ENCODE measurements around the gene ANKRD6. TPM values are rescaled to one million over a fixed set of nuclear protein-coding genes. Genes with fewer than 3 reads are reported as not detected.

The ANKRD6 gene
- total RNA-seq, 4 donors from 2014 or later: 0.57 to 11.6 (median 3.0) TPM

DNA sequence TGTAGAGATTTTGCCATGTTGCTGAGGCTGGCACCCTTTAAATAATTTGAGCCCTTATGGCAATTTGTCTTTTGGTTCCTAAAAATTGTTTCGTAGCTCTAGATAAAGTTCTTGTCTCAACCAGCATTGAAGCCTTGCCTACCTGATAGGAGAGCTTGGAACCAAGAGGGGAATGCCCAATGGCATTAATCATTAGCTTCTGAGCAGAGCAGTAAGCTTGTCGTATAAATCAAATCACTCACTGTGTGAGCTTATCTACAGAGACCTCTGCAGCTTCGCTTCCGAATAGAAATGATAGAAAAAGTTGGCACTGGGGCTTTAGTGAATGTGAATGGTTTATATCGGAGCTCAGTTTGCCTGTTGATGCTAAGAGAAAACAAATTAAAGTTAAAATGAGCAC is 10.7 kb downstream of the ANKRD6 start:
- H3K36me3 ChIP-seq: no peaks in the 10 kb centered on the region
- no peaks in the 10 kb centered on the region for H3K4me1 ChIP-seq
- H3K4me3 ChIP-seq: no peak overlapping the region
- H3K27me3 ChIP-seq: no peaks in the 10 kb centered on the region
- H3K9me3 ChIP-seq: no peaks in the 10 kb centered on the region
- TF ChIP-seq, protein P1, sequence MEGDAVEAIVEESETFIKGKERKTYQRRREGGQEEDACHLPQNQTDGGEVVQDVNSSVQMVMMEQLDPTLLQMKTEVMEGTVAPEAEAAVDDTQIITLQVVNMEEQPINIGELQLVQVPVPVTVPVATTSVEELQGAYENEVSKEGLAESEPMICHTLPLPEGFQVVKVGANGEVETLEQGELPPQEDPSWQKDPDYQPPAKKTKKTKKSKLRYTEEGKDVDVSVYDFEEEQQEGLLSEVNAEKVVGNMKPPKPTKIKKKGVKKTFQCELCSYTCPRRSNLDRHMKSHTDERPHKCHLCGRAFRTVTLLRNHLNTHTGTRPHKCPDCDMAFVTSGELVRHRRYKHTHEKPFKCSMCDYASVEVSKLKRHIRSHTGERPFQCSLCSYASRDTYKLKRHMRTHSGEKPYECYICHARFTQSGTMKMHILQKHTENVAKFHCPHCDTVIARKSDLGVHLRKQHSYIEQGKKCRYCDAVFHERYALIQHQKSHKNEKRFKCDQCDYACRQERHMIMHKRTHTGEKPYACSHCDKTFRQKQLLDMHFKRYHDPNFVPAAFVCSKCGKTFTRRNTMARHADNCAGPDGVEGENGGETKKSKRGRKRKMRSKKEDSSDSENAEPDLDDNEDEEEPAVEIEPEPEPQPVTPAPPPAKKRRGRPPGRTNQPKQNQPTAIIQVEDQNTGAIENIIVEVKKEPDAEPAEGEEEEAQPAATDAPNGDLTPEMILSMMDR (IDR thresholded peaks at IDR 0.05): no peak
- no peak for TF ChIP-seq POLR2A (IDR thresholded peaks at IDR 0.05)
- no peak overlapping the region for H3K27ac ChIP-seq
- DNase-seq: no peak

DNA sequence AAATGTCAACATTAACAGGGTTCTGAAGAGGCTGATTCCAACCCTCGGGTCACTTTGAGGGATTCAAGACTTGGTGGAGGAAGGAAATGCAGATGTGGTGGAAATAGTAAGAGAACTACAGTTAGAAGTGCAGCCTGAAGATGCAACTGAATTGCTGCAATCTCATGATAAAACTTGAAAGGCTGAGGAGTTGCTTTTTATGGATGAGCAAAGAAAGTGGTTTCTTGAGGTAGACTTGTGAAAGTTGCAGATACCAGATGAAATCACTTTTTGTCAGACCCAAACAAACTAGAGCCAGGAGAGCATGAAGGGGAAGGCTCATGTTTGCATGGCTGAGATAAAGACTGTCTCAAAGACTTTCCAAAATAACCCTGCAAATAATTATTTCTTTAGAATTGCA is 16.2 kb downstream of the ANKRD6 start:
- Histone ChIP-seq H3K4me3 (no peak overlapping the region), H3K27me3 (no peaks in the 10 kb centered on the region), H3K4me1 (no peaks in the 10 kb centered on the region), H3K9me3 (no peaks in the 10 kb centered on the region), H3K27ac (no peak overlapping the region), H3K36me3 (no peaks in the 10 kb centered on the region)
- no peak for DNase-seq
- TF ChIP-seq, protein P1 (IDR thresholded peaks at IDR 0.05): no peak
- TF ChIP-seq POLR2A (IDR thresholded peaks at IDR 0.05): no peak

DNA sequence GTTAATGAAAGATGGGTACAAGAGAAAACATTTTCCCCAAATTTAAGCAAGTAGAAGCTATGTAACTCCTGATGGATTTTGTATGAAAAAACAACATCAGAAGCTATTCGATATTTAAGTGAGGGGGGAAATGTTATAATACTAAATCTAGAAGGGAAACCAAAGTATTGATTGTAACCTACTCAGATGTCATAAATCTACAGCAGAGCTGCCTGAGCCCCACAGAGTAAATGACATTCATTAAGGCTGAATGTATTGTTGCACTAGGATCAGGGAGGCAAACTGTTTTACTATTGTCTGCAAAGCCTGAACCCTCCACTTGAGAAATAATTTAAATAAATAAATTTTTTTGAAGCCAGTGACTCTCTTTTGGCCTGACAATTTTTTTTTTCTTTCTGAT is 19.3 kb downstream of the ANKRD6 start:
- Histone ChIP-seq H3K27ac (no peak overlapping the region), H3K27me3 (no peaks in the 10 kb centered on the region), H3K4me1 (no peaks in the 10 kb centered on the region), H3K9me3 (no peaks in the 10 kb centered on the region), H3K36me3 (no peaks in the 10 kb centered on the region), H3K4me3 (no peak overlapping the region)
- TF ChIP-seq POLR2A (IDR thresholded peaks at IDR 0.05): no peak
- TF ChIP-seq, protein P1 (IDR thresholded peaks at IDR 0.05): no peak
- no peak for DNase-seq

GRCh38 chr6:89454300-89454699 is 21.3 kb downstream of the ANKRD6 start:
- no peak for DNase-seq
- no peaks in the 10 kb centered on the region for H3K36me3 ChIP-seq
- TF ChIP-seq, protein P1 (IDR thresholded peaks at IDR 0.05): no peak
- no peak for TF ChIP-seq POLR2A (IDR thresholded peaks at IDR 0.05)
- no peaks in the 10 kb centered on the region for H3K27me3 ChIP-seq
- no peaks in the 10 kb centered on the region for H3K4me1 ChIP-seq
- H3K9me3 ChIP-seq: no peaks in the 10 kb centered on the region
- H3K27ac ChIP-seq: no peak overlapping the region
- H3K4me3 ChIP-seq: no peak overlapping the region

- TF ChIP-seq POLR2A (IDR thresholded peaks at IDR 0.05): no peak
- TF ChIP-seq, protein P1 (IDR thresholded peaks at IDR 0.05): no peak
- H3K9me3 ChIP-seq: no peaks in the 10 kb centered on the region
- H3K27ac ChIP-seq: no peak overlapping the region
These were observed 25.8 kb downstream of the ANKRD6 start for GRCh38 chr6:89458704-89459103.

DNA sequence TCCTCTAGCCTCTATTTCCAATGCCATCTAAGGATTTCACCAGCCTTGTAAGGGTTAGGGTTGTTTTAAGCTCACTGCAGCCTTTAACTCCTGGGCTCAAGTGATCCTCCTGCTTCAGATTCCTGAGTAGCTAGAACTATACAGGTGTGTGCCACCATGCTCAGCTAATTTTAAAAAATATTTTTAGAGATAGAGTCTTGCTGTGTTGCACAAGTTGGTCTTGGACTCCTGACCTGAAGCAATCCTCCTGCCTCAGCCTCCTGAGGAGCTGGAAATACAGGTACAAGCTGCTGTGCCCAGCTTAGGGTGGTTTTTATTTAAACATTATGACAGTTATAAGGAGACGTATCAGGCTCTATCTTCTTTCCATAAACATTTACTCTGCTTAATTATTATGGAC is 26.5 kb downstream of the ANKRD6 start:
- Histone ChIP-seq H3K27ac (no peak overlapping the region), H3K4me1 (no peaks in the 10 kb centered on the region), H3K27me3 (no peaks in the 10 kb centered on the region), H3K4me3 (no peak overlapping the region), H3K36me3 (no peaks in the 10 kb centered on the region), H3K9me3 (no peaks in the 10 kb centered on the region)
- TF ChIP-seq POLR2A (IDR thresholded peaks at IDR 0.05): no peak
- TF ChIP-seq, protein P1 (IDR thresholded peaks at IDR 0.05): no peak
- no peak for DNase-seq

More at GRCh38 chr6:89458704-89459103, 25.8 kb downstream of the ANKRD6 start:
- Histone ChIP-seq H3K36me3 (no peaks in the 10 kb centered on the region), H3K4me3 (no peak overlapping the region), H3K27me3 (no peaks in the 10 kb centered on the region), H3K4me1 (no peaks in the 10 kb centered on the region)
- DNase-seq: no peak
